Activated CD8-positive, alpha-beta memory T cell treated with anti-CD3 and anti-CD28 coated beads, Interleukin-2, amount 50 U/mL, for 4 hours (primary cell): ENCODE measurements around the gene NPTX2.

Experiments
- DNase-seq: peaks from one replicate; pipeline ENCODE4 v3.0.0-alpha.2; 2020

Gene NPTX2

GRCh38 chr7:98619450-98620321 lies 2.6 kb downstream of the NPTX2 start:
- DNase-seq, result no peak

GRCh38 chr7:98621573-98622482 lies 4.7 kb downstream of the NPTX2 start:
- DNase-seq, result no peak

GRCh38 chr7:98622926-98623325 lies 5.8 kb downstream of the NPTX2 start:
- no peak for DNase-seq

GRCh38 chr7:98624846-98625420 lies 7.8 kb downstream of the NPTX2 start:
- no peak for DNase-seq

- no peak for DNase-seq
These were observed 9.7 kb downstream of the NPTX2 start for GRCh38 chr7:98626460-98627412.

GRCh38 chr7:98627413-98627790 lies 10.3 kb downstream of the NPTX2 start:
- DNase-seq, result no peak

GRCh38 chr7:98628418-98628817 lies 11.3 kb downstream of the NPTX2 start:
- no peak for DNase-seq

- DNase-seq, result no peak
These were observed 11.9 kb downstream of the NPTX2 start for GRCh38 chr7:98629001-98629431.

GRCh38 chr7:98630149-98630548 lies 13.1 kb downstream of the NPTX2 start:
- no peak for DNase-seq

GRCh38 chr7:98630770-98631169 lies 13.7 kb downstream of the NPTX2 start:
- no peak for DNase-seq

- no peak for DNase-seq
These were observed 21.8 kb downstream of the NPTX2 start for GRCh38 chr7:98638853-98639252.

- no peak for DNase-seq
These were observed 23.3 kb downstream of the NPTX2 start for GRCh38 chr7:98640375-98640774.

GRCh38 chr7:98641646-98642500 lies 24.8 kb downstream of the NPTX2 start:
- no peak for DNase-seq

GRCh38 chr7:98643236-98643985 lies 26.3 kb downstream of the NPTX2 start:
- DNase-seq, result no peak

GRCh38 chr7:98646465-98646864 lies 29.4 kb downstream of the NPTX2 start:
- no peak for DNase-seq

GRCh38 chr7:98647326-98647725 lies 30.2 kb downstream of the NPTX2 start:
- no peak for DNase-seq

GRCh38 chr7:98651760-98652159 lies 34.7 kb downstream of the NPTX2 start:
- DNase-seq, result no peak

GRCh38 chr7:98653601-98654310 lies 36.7 kb downstream of the NPTX2 start:
- no peak for DNase-seq

- no peak for DNase-seq
These were observed 37.6 kb downstream of the NPTX2 start for GRCh38 chr7:98654524-98655272.
